LNCaP clone FGC (cell line): ENCODE measurements around the gene XYLT1.

Source experiments
- DNase-seq: peaks from one replicate; pipeline ENCODE4 v3.0.0-alpha.2; 2011; ENCODE audit warnings: low read depth
- H3K4me3 ChIP-seq: 2 replicates; pipeline ENCODE4 v1.5.1; 2011; ENCODE audit warnings: mild to moderate bottlenecking, low read depth, low read length, control low read depth
- TF ChIP-seq, protein P1 (sequence below): IDR thresholded peaks from 2 replicates; pipeline ENCODE4 v1.5.1; 2012; ENCODE audit warnings: mild to moderate bottlenecking; ENCODE audit not compliant: control insufficient read depth, insufficient read depth; ENCODE audit errors: extremely low read depth

The XYLT1 gene

GRCh38 chr16:17395849-17396480 is 74.8 kb downstream of the XYLT1 start:
- TF ChIP-seq, protein P1, sequence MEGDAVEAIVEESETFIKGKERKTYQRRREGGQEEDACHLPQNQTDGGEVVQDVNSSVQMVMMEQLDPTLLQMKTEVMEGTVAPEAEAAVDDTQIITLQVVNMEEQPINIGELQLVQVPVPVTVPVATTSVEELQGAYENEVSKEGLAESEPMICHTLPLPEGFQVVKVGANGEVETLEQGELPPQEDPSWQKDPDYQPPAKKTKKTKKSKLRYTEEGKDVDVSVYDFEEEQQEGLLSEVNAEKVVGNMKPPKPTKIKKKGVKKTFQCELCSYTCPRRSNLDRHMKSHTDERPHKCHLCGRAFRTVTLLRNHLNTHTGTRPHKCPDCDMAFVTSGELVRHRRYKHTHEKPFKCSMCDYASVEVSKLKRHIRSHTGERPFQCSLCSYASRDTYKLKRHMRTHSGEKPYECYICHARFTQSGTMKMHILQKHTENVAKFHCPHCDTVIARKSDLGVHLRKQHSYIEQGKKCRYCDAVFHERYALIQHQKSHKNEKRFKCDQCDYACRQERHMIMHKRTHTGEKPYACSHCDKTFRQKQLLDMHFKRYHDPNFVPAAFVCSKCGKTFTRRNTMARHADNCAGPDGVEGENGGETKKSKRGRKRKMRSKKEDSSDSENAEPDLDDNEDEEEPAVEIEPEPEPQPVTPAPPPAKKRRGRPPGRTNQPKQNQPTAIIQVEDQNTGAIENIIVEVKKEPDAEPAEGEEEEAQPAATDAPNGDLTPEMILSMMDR, result no peak
- DNase-seq, result no peak

DNA sequence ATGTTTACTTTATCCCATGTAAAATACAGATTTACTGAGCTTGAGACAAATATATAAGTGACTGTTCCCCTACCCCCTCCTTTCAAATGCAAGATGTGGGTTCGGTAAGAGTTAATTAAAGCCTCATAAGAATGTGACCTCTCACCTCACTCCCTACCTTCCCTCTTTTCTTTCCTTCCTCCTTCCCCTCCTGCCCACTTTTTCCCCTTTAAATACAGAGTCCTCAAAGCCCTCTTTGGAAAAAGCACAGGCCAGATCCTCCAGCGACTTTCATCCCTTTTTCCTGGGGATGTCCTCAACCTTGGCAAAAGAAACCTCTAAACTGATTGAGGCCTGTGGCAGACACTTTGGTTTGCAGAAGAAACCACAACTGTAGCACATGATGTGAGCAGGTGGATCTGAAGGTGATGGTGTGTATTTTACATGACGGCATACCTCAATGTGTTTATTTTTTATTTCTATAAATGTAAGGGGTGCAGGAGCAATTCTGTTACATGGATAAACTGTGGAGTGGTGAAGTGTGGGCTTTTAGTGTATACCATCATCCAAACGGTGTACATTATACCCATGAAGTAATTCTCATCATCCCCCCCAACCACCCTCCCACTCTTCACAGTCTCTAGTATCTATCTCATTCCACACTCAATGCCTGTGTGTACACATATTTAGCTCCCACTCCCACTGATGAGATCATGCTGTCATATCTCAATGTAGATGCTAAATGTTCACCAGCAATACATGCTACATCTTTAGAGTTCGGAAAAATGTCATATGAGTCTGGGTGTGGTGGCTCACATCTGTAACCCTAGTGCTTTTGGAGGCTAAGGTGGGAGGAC is 77.7 kb downstream of the XYLT1 start:
- TF ChIP-seq, protein P1, result no peak
- DNase-seq, result no peak
- H3K4me3 ChIP-seq, result no peak overlapping the region

More at GRCh38 chr16:17395849-17396480, 74.8 kb downstream of the XYLT1 start:
- H3K4me3 ChIP-seq, result no peak overlapping the region

DNA sequence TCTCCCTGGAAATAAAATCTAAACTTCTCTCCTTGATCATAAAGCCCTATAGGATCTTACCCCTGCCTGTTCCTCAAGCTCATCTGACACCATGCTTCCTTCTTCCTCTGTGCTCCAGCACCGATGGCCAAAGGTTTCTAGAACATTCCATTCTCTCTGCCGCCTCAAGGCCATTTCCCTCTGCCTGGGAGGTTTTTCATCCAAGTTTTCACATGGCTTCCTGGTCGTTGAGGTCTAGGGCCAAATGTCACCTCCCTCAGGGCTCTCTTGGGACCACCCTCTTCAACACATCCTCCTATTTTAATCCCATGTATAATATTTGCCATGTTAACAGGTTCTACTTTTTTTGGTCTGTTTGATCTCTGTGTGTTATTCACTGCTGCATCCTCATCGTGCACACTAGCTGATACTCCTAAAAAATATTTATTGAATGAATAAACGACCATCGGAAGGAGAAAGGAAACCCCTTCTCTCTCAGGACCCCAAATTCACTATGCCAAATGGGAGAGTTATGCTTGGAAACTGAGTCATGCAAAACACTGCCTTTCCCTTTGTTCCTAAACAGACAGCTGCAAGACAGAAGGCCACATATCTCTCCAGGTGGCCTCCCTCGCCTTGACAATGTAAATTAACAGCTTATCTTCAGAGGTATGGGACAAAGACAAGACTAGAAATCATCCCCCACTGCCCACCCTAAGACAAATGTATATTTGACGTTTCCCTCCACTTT is 78.5 kb downstream of the XYLT1 start:
- DNase-seq, result no peak
- TF ChIP-seq, protein P1, result no peak
- H3K4me3 ChIP-seq, result no peak overlapping the region

- DNase-seq, result no peak
- TF ChIP-seq, protein P1, result no peak
- no peak overlapping the region for H3K4me3 ChIP-seq
Measured at GRCh38 chr16:17391715-17392114, 79.0 kb downstream of the XYLT1 start.

GRCh38 chr16:17389384-17389783 is 81.4 kb downstream of the XYLT1 start:
- DNase-seq, result no peak
- no peak overlapping the region for H3K4me3 ChIP-seq
- TF ChIP-seq, protein P1, result no peak

GRCh38 chr16:17387256-17387655 is 83.5 kb downstream of the XYLT1 start:
- DNase-seq, result no peak
- H3K4me3 ChIP-seq, result no peak overlapping the region
- TF ChIP-seq, protein P1, result no peak
